Osteocyte (in vitro differentiated cells): ENCODE results near the gene CPT2. TPM values are rescaled to one million over a fixed set of nuclear protein-coding genes. Genes with fewer than 3 reads are reported as not detected.
"Not testable (repeated sequence)": the region's sequence is repeated elsewhere in the genome, so short reads cannot be mapped to it uniquely, and the experiment has no call there.

Experiments used
- DNase-seq: peaks from one replicate; pipeline ENCODE4 v3.0.0; 2021; ENCODE audit warnings: mixed read lengths; ENCODE audit not compliant: unreplicated experiment; ENCODE audit errors: extremely low spot score
- H3K27ac Mint-ChIP-seq: one replicate; pipeline ENCODE4 v1.8.0; 2021; ENCODE audit warnings: mild to moderate bottlenecking, mixed read lengths; ENCODE audit not compliant: unreplicated experiment
- H3K27me3 Mint-ChIP-seq: one replicate; pipeline ENCODE4 v1.8.0; 2021; ENCODE audit warnings: mixed read lengths; ENCODE audit not compliant: unreplicated experiment
- H3K36me3 Mint-ChIP-seq: one replicate; pipeline ENCODE4 v1.8.0; 2021; ENCODE audit warnings: mixed read lengths; ENCODE audit not compliant: unreplicated experiment
- H3K4me1 Mint-ChIP-seq: one replicate; pipeline ENCODE4 v1.8.0; 2021; ENCODE audit warnings: mixed read lengths; ENCODE audit not compliant: unreplicated experiment
- H3K4me3 Mint-ChIP-seq: one replicate; pipeline ENCODE4 v1.8.0; 2021; ENCODE audit warnings: mild to moderate bottlenecking, moderate library complexity, mixed read lengths; ENCODE audit not compliant: unreplicated experiment
- H3K9me3 Mint-ChIP-seq: one replicate; pipeline ENCODE4 v1.8.0; 2021; ENCODE audit warnings: mixed read lengths; ENCODE audit not compliant: unreplicated experiment
- total RNA-seq: library from RNA; stranded (reverse); gene quantifications from 2 replicates; pipeline ENCODE4 v1.2.1, GENCODE V29; 2021
- TF ChIP-seq, protein P1 (sequence below): fragments of 200-600 bp; sonication (generic); IDR thresholded peaks from 2 replicates; pipeline ENCODE4 v1.5.0; 2021; ENCODE audit warnings: antibody characterized with exemption, mild to moderate bottlenecking, moderate library complexity

The CPT2 gene
- total RNA-seq, 1 donor from 2014 or later, result 15.6 TPM

DNA sequence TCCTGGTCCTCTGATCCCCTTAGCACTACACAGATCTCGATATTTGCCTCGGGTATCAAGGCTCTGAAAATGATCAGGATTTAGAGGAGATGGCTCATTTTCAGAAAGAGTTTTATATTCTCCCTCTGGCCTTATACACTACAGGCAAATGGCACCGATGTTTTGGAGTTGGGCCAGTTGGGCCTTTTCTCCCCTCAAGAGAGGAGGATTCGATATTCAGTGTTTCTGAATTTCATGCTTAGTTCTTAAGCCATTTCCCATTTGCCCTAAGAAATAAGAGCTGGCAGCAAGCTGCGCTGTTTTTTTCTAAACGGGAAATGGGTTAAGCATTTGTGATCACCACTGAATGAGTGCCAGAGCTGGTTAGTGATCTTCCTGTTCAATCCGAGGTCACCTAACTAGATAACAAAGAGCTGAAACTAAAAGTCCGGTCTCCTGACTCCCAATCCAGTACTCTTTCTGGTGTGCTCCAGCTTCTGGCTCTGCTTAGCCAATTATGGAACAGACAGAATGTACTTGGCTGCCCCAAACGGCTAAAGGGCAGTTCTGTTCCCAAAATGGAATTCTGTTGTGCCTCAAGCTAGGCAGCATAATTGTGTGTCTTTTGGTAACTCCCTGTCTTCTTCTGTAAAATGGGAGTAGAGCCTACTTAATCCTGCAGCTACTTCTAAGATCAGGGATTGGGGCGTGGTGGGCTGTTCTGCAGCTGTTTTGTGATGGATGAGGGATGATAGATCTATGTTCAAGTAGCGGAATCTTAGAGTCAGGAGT, 1.2 kb upstream of the CPT2 start:
- peak overlapping the region; percentile 95 for H3K4me3 Mint-ChIP-seq
- H3K4me1 Mint-ChIP-seq, result peaks cover 28% of the 10 kb centered on the region
- no peaks in the 10 kb centered on the region for H3K27me3 Mint-ChIP-seq
- no peak overlapping the region for H3K27ac Mint-ChIP-seq
- DNase-seq, result no peak
- H3K9me3 Mint-ChIP-seq, result no peaks in the 10 kb centered on the region
- H3K36me3 Mint-ChIP-seq, result peaks cover 3% of the 10 kb centered on the region
- TF ChIP-seq, protein P1, sequence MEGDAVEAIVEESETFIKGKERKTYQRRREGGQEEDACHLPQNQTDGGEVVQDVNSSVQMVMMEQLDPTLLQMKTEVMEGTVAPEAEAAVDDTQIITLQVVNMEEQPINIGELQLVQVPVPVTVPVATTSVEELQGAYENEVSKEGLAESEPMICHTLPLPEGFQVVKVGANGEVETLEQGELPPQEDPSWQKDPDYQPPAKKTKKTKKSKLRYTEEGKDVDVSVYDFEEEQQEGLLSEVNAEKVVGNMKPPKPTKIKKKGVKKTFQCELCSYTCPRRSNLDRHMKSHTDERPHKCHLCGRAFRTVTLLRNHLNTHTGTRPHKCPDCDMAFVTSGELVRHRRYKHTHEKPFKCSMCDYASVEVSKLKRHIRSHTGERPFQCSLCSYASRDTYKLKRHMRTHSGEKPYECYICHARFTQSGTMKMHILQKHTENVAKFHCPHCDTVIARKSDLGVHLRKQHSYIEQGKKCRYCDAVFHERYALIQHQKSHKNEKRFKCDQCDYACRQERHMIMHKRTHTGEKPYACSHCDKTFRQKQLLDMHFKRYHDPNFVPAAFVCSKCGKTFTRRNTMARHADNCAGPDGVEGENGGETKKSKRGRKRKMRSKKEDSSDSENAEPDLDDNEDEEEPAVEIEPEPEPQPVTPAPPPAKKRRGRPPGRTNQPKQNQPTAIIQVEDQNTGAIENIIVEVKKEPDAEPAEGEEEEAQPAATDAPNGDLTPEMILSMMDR, result no peak

DNA sequence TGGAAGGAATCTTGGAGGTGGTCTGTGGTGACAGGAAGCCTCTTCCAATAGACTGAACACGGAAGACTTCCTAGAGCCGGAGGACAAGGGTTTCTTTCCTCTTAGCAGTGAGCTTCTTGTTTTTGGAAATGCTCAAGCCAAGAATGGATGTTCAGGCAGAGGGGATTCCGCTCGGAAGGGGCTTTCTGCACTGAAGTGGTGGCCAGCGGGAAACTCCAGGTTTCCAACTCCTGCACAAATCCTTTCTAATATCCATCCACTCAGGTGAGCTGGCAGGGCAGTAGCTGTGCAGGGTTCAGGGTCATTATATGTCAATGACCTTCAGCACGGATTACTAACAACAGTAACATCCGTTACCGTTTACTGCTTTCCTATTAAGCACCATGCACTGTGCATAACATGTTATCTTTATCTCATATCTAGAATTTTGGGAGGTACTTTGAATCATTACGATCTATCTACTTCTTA, 573 bp upstream of the CPT2 start:
- Mint-ChIP-seq H3K36me3 (peaks cover 6% of the 10 kb centered on the region), H3K4me3 (peak overlapping the region; percentile 95), H3K27me3 (no peaks in the 10 kb centered on the region), H3K9me3 (no peaks in the 10 kb centered on the region), H3K27ac (peak overlapping the region; percentile 67), H3K4me1 (peaks cover 24% of the 10 kb centered on the region)
- no peak for DNase-seq
- TF ChIP-seq, protein P1, result no peak

DNA sequence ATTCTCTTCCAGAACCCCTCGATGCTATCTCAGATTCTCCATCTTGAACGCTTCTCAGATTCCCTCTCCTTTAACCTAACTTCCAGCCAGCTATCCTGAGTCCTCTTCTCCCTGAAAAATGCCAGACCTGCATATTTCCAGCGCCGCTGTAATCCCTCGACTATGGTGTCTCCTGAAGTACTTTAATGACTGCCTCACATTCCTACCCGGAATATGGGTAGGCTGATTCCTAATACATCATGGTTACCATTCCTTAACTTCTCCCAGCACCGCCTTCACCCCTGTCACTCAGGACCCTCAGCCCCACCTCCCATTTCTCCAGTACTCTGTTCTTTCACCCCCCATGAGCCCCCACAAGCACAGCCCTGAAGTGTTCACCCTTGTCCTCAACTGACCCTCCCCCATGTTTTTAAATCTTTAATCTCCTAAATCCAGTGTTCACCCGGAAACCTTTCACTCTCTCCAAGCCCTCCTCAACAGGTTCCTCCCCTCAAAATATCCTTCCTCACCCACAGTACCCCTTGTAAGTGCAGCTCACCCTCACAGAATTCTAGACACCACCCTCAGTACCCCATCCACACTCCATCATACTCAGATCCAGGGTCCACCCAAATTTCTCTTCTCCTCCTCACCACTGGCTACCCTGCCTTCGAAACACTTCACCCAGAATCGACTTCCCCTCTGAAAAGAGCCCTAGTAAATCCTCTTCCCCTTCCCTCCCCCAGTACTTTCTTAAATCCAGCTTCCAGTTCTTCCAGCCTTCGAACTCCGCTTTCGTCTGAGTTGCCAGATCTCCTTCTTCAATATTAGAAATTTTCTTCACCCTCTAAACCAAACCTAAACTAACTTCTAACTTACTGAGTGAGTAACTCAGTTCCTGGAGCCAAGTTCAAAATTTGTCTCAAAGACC, 922 bp downstream of the CPT2 start:
- Mint-ChIP-seq H3K4me1 (peaks cover 24% of the 10 kb centered on the region), H3K4me3 (peak overlapping the region; percentile 95), H3K36me3 (peaks cover 14% of the 10 kb centered on the region), H3K27me3 (no peaks in the 10 kb centered on the region), H3K27ac (peak overlapping the region; percentile 98), H3K9me3 (no peaks in the 10 kb centered on the region)
- DNase-seq, result no peak
- TF ChIP-seq, protein P1, result no peak

DNA sequence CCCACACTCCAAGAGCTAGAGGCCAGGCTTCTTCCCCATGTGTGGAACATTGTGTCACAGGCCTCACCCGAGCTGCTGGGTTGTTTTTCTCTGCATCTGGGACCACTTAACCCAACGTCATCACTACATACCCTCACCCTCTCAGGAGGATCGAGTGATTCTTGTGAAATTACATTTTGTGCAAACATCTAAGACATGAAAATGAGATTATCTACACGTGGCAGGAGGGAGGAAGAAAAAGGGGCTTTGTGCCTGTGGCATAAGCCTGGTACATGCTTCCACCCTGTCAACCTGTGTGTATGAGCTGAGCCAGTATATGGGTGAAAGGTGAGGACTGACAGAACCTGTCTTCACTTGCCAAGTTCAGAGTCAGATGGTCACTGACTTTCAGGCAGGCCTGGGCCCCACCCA, 1.6 kb downstream of the CPT2 start:
- TF ChIP-seq, protein P1, result no peak
- H3K4me3 Mint-ChIP-seq, result peak overlapping the region; percentile 95
- peak overlapping the region; percentile 98 for H3K27ac Mint-ChIP-seq
- peaks cover 24% of the 10 kb centered on the region for H3K4me1 Mint-ChIP-seq
- no peak for DNase-seq
- peaks cover 21% of the 10 kb centered on the region for H3K36me3 Mint-ChIP-seq
- no peaks in the 10 kb centered on the region for H3K9me3 Mint-ChIP-seq
- H3K27me3 Mint-ChIP-seq, result no peaks in the 10 kb centered on the region

DNA sequence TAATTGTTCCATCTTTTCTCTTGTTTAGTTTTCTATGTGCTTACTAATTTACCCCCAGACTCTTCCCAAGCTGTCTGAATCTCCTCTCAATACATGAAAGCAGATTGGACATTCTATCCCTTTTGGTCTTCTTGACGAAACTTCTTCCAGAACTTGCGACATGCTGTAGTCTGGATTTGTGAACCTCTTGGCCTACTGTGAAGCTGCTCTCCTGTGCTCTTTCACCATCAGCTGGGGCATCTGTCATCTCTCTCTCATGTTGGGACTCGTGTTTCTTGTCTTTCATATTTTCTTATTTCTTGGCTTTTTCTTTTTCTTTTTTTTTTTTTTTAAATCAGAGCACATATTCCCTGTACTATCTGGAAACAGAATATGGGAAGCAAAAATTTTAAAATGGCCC, 6.8 kb downstream of the CPT2 start:
- DNase-seq, result no peak
- Mint-ChIP-seq H3K36me3 (peaks cover 62% of the 10 kb centered on the region), H3K4me3 (no peak overlapping the region), H3K27ac (no peak overlapping the region), H3K4me1 (peaks cover under 1% of the 10 kb centered on the region), H3K27me3 (no peaks in the 10 kb centered on the region), H3K9me3 (no peaks in the 10 kb centered on the region)
- TF ChIP-seq, protein P1, result no peak

DNA sequence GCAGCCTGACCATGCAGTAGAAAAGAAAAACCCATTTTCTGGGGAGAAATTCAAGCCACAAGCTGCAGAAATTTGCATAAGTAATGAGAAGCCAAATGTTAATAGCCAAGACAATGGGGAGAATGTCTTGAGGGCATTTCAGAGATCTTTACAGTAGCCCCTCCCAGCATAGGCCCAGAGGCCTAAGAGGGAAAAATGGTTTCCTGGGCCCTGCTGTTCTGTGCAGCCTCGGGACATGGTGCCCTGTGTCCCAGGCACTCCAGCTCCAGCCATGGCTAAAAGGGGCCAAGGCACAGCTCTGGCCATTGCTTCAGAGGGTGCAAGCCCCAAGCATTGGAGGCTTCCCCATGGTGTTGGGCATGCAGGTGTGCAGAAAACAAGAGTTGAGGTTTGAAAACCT, 8.9 kb downstream of the CPT2 start:
- H3K4me1 Mint-ChIP-seq, H3K9me3 Mint-ChIP-seq, H3K4me3 Mint-ChIP-seq, H3K27ac Mint-ChIP-seq, DNase-seq, H3K27me3 Mint-ChIP-seq: not testable (repeated sequence)
- H3K36me3 Mint-ChIP-seq, result peaks cover 75% of the 10 kb centered on the region

DNA sequence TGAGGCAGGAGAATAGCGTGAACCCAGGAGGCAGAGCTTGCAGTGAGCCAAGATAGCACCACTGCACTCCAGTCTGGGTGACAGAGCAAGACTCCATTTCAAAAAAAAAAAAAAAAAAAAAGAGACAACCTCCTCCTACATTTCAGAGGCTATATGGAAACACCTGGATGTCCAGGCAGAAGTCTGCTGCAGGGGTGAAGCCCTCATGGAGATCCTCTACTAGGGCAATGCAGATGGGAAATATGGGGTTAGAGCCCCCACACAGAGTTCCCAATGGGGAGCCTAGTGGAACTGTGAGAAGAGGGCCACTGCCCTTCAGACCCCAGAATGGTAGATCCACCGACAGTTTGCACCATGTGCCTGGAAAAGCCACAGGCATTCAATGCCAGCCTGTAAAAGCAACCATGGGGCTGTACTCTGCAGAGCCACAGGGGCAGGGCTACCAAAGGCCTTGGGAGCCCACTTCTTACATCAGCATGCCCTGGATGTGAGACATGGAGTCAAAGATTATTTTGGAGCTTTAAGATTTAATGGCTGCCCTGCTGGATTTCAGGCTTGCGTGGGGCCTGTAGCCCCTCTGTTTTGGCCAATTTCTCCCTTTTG, 9.6 kb downstream of the CPT2 start:
- H3K27me3 Mint-ChIP-seq, DNase-seq, H3K27ac Mint-ChIP-seq, H3K4me1 Mint-ChIP-seq, H3K4me3 Mint-ChIP-seq, H3K9me3 Mint-ChIP-seq: not testable (repeated sequence)
- peaks cover 74% of the 10 kb centered on the region for H3K36me3 Mint-ChIP-seq
